ENCODE results near the gene KRTAP12-2. TPM values are rescaled to one million over a fixed set of nuclear protein-coding genes. Genes with fewer than 3 reads are reported as not detected.

KRTAP12-2 gene
- total and polyA plus RNA-seq, 2 experiments from 2014 or later = not detected

- no peak within 1 kb of the TSS for H3K27ac ChIP-seq
- H3K4me3 ChIP-seq = peak within 1 kb of the TSS; percentile 11
- peaks cover 32% of the 10 kb centered on the region for H3K4me1 ChIP-seq (ENCODE audit: low read depth)
- H3K27me3 ChIP-seq = peaks cover 89% of the 10 kb centered on the region
- no peaks in the 10 kb centered on the region for H3K9me3 ChIP-seq (ENCODE audit: low read depth)
- DNase-seq (ENCODE audit: low read depth in 1 of 2, low spot score in 1 of 2) = peak in 1 of 2 donors; percentile 68
- no peaks in the 10 kb centered on the region for H3K36me3 ChIP-seq
- no peak for TF ChIP-seq CTCF (IDR thresholded peaks at IDR 0.05; ENCODE audit: low read depth, low read length)
Measured at GRCh38 chr21:44711327-44712202, 44.8 kb upstream of the KRTAP12-2 start, which contains the start of gene TSPEAR. Gene TSPEAR, minus strand, starts transcription at chr21:44711572. Its CDS starts 58 bp downstream, at chr21:44711514.

- TF ChIP-seq CTCF (IDR thresholded peaks at IDR 0.05; ENCODE audit: low read depth, low read length) = no peak
- H3K27ac ChIP-seq = no peak overlapping the region
- peaks cover 32% of the 10 kb centered on the region for H3K4me1 ChIP-seq (ENCODE audit: low read depth)
- no peak for DNase-seq (ENCODE audit: low read depth in 1 of 2, low spot score in 1 of 2)
- no peaks in the 10 kb centered on the region for H3K36me3 ChIP-seq
- peak overlapping the region; percentile 11 for H3K4me3 ChIP-seq
- H3K9me3 ChIP-seq (ENCODE audit: low read depth) = no peaks in the 10 kb centered on the region
- H3K27me3 ChIP-seq = peaks cover 97% of the 10 kb centered on the region
Measured at GRCh38 chr21:44710756-44711326, 44.1 kb upstream of the KRTAP12-2 start.

GRCh38 chr21:44710294-44710665 is 43.6 kb upstream of the KRTAP12-2 start:
- DNase-seq (ENCODE audit: low read depth in 1 of 2, low spot score in 1 of 2) = no peak
- H3K27me3 ChIP-seq = peaks cover 100% of the 10 kb centered on the region
- H3K4me1 ChIP-seq (ENCODE audit: low read depth) = peaks cover 32% of the 10 kb centered on the region
- no peaks in the 10 kb centered on the region for H3K9me3 ChIP-seq (ENCODE audit: low read depth)
- H3K4me3 ChIP-seq = no peak overlapping the region
- no peak overlapping the region for H3K27ac ChIP-seq
- TF ChIP-seq CTCF (IDR thresholded peaks at IDR 0.05; ENCODE audit: low read depth, low read length) = no peak
- H3K36me3 ChIP-seq = no peaks in the 10 kb centered on the region

GRCh38 chr21:44709426-44710293 is 42.9 kb upstream of the KRTAP12-2 start:
- no peak for TF ChIP-seq CTCF (IDR thresholded peaks at IDR 0.05; ENCODE audit: low read depth, low read length)
- peak; percentile 8 to 66 for DNase-seq (ENCODE audit: low read depth in 1 of 2, low spot score in 1 of 2)
- no peaks in the 10 kb centered on the region for H3K9me3 ChIP-seq (ENCODE audit: low read depth)
- H3K27me3 ChIP-seq = peaks cover 100% of the 10 kb centered on the region
- H3K4me3 ChIP-seq = peak overlapping the region; percentile 6
- H3K4me1 ChIP-seq (ENCODE audit: low read depth) = peaks cover 32% of the 10 kb centered on the region
- no peaks in the 10 kb centered on the region for H3K36me3 ChIP-seq
- no peak overlapping the region for H3K27ac ChIP-seq

GRCh38 chr21:44708866-44709425 is 42.2 kb upstream of the KRTAP12-2 start:
- H3K4me3 ChIP-seq = no peak overlapping the region
- H3K4me1 ChIP-seq (ENCODE audit: low read depth) = peaks cover 32% of the 10 kb centered on the region

More at GRCh38 chr21:44708866-44709425, 42.2 kb upstream of the KRTAP12-2 start:
- Histone ChIP-seq H3K27me3 (peaks cover 100% of the 10 kb centered on the region), H3K27ac (no peak overlapping the region), H3K36me3 (no peaks in the 10 kb centered on the region), H3K9me3 (ENCODE audit: low read depth) (no peaks in the 10 kb centered on the region)
- no peak for DNase-seq (ENCODE audit: low read depth in 1 of 2, low spot score in 1 of 2)
- no peak for TF ChIP-seq CTCF (IDR thresholded peaks at IDR 0.05; ENCODE audit: low read depth, low read length)

All from cardiac muscle cell (in vitro differentiated cells and primary cell).